ENCODE data around the gene C16orf87. TPM values are rescaled to one million over a fixed set of nuclear protein-coding genes. Genes with fewer than 3 reads are reported as not detected.

The C16orf87 gene
- total RNA-seq, 2 donors from 2014 or later = 6.9 to 8.8 TPM

GRCh38 chr16:46855389-46855788, 24.4 kb upstream of the C16orf87 start:
- no peak for ATAC-seq (ENCODE audit: insufficient number of reproducible peaks, low FRiP score, low read depth)
- no peak for TF ChIP-seq CTCF (IDR thresholded peaks at IDR 0.05)
- no peak overlapping the region for H3K4me3 ChIP-seq
- H3K4me1 ChIP-seq (ENCODE audit: control insufficient read depth in 1 of 2, low read depth in 2 of 2) = peaks cover 0 to 9% of the 10 kb centered on the region in 2 donors
- no peaks in the 10 kb centered on the region for H3K36me3 ChIP-seq
- no peaks in the 10 kb centered on the region for H3K27me3 ChIP-seq (replicated peaks; ENCODE audit: insufficient read depth)
- no peaks in the 10 kb centered on the region for H3K9me3 ChIP-seq
- no peak for DNase-seq (ENCODE audit: low spot score)
- H3K27ac ChIP-seq = no peak overlapping the region

GRCh38 chr16:46854846-46855245, 23.9 kb upstream of the C16orf87 start:
- H3K4me1 ChIP-seq (ENCODE audit: control insufficient read depth in 1 of 2, low read depth in 2 of 2) = peaks cover 0 to 9% of the 10 kb centered on the region in 2 donors
- H3K36me3 ChIP-seq = no peaks in the 10 kb centered on the region
- H3K9me3 ChIP-seq = no peaks in the 10 kb centered on the region
- DNase-seq (ENCODE audit: low spot score) = no peak
- no peak for TF ChIP-seq CTCF (IDR thresholded peaks at IDR 0.05)
- H3K4me3 ChIP-seq = no peak overlapping the region
- no peak for ATAC-seq (ENCODE audit: insufficient number of reproducible peaks, low FRiP score, low read depth)
- H3K27me3 ChIP-seq (replicated peaks; ENCODE audit: insufficient read depth) = no peaks in the 10 kb centered on the region
- H3K27ac ChIP-seq = no peak overlapping the region

GRCh38 chr16:46853713-46854443, 22.9 kb upstream of the C16orf87 start:
- no peak for DNase-seq (ENCODE audit: low spot score)
- TF ChIP-seq CTCF (IDR thresholded peaks at IDR 0.05) = peak; percentile 72
- Histone ChIP-seq H3K9me3 (no peaks in the 10 kb centered on the region), H3K4me1 (ENCODE audit: control insufficient read depth in 1 of 2, low read depth in 2 of 2) (peaks cover 0 to 9% of the 10 kb centered on the region in 2 donors), H3K27me3 (replicated peaks; ENCODE audit: insufficient read depth) (no peaks in the 10 kb centered on the region), H3K4me3 (no peak overlapping the region), H3K36me3 (no peaks in the 10 kb centered on the region), H3K27ac (no peak overlapping the region)
- ATAC-seq (ENCODE audit: insufficient number of reproducible peaks, low FRiP score, low read depth) = no peak

DNA sequence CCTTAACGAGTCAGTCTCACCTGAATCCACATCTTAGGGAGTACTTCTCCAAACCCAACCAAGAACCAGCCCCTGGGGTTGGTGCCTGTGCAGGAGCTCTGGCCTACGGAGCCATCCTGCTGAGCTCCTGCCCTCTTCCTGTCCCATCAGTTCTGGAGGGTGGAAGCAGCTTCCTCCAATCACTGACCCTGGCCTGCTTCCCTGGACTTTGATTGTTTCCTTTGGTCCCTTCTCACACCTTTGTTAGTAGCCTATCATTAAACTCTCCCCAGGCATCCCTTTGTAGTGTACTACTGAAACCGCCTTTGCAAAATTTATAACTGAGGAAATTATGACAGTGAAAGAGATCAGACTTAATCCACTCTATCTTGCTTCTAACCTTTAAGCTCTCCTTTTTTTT, 21.1 kb upstream of the C16orf87 start:
- TF ChIP-seq CTCF (IDR thresholded peaks at IDR 0.05) = no peak
- H3K9me3 ChIP-seq = no peaks in the 10 kb centered on the region
- H3K36me3 ChIP-seq = no peaks in the 10 kb centered on the region
- no peak overlapping the region for H3K27ac ChIP-seq
- no peaks in the 10 kb centered on the region for H3K27me3 ChIP-seq (replicated peaks; ENCODE audit: insufficient read depth)
- ATAC-seq (ENCODE audit: insufficient number of reproducible peaks, low FRiP score, low read depth) = no peak
- no peak overlapping the region for H3K4me3 ChIP-seq
- no peak for DNase-seq (ENCODE audit: low spot score)
- H3K4me1 ChIP-seq (ENCODE audit: control insufficient read depth in 1 of 2, low read depth in 2 of 2) = peaks cover 0 to under 1% of the 10 kb centered on the region in 2 donors

DNA sequence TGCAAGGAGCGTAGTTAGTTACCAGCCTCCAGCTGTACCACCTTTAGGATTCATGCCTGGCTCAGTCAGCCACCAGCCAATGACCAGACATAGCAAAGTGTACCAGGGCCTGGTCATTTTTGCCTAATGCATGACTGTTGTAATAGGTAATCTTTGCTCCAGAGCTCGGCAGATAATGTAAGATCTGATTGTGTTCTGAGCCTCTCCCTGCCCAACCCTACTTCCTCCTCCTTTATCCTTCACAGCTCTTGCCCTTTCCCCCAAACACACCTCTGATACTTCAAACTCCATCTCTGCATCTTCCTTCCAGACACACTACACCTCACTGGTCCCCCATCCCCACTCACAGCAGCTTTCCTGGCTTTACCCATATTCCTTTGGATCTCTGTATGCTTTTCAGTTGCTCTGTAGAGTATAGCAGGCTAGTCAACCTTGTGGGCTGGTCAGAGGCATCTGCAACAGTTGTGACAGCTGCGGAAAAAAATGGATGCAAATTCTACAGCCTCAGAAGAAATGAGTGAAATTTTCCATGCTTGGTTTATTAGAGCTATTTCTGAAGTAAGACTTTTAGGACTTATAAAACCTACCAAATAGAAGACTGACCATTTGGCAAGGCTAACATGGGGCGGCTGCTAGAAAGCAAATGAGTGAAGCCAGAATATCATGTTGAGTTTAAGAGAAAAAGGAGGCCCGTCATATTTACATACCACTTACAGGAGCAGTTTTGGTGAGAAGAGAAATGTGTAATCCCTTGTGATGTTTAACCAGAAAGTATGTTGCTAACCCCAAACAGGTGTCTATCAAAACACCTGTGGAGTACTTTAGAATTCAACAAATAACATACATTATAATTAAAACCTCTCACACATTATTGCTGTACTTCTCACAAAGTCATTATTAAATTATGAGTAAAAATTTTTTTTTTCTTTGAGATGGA, 19.9 kb upstream of the C16orf87 start:
- no peak overlapping the region for H3K4me3 ChIP-seq
- no peak for TF ChIP-seq CTCF (IDR thresholded peaks at IDR 0.05)
- ATAC-seq (ENCODE audit: insufficient number of reproducible peaks, low FRiP score, low read depth) (no peak), DNase-seq (ENCODE audit: low spot score) (no peak)
- H3K36me3 ChIP-seq = no peaks in the 10 kb centered on the region
- no peaks in the 10 kb centered on the region for H3K4me1 ChIP-seq (ENCODE audit: control insufficient read depth in 1 of 2, low read depth in 2 of 2)
- no peaks in the 10 kb centered on the region for H3K9me3 ChIP-seq
- no peak overlapping the region for H3K27ac ChIP-seq
- H3K27me3 ChIP-seq (replicated peaks; ENCODE audit: insufficient read depth) = no peaks in the 10 kb centered on the region
